Esophagus squamous epithelium (tissue), 5 donors: Measurements from ENCODE around the gene FAM89A. TPM values are rescaled to one million over a fixed set of nuclear protein-coding genes. Genes with fewer than 3 reads are reported as not detected.

Experiments used
- DNase-seq: peaks from one replicate; lab custom pipeline; 2025; lab: John Stamatoyannopoulos, UW
- H3K27ac ChIP-seq, 4 donors: fragments of 200-600 bp; sonication (generic); one replicate each; pipeline ENCODE4 v1.5.1; 2016 to 2019; ENCODE audit warnings: mild to moderate bottlenecking in 1 of 4
- H3K27me3 ChIP-seq, 4 donors: fragments of 200-600 bp; sonication (generic); 1 replicate in 3 of 4; 2 replicates in 1 of 4; pipeline versions ENCODE4 v1.5.1 to v1.6.0; 2017 to 2021; ENCODE audit warnings: antibody characterized with exemption in 1 of 4
- H3K36me3 ChIP-seq, 3 donors: fragments of 200-600 bp; sonication (generic); one replicate each; pipeline ENCODE4 v1.5.1; 2016 to 2019
- H3K4me1 ChIP-seq, 3 donors: fragments of 200-600 bp; sonication (generic); one replicate each; pipeline ENCODE4 v1.5.1; 2017 to 2019
- H3K4me3 ChIP-seq, 4 donors: fragments of 200-600 bp; sonication (generic); 1 replicate in 3 of 4; 2 replicates in 1 of 4; pipeline ENCODE4 v1.5.1; 2016 to 2019; ENCODE audit warnings: mild to moderate bottlenecking in 2 of 4, moderate library complexity in 1 of 4
- H3K9me3 ChIP-seq, 3 donors: fragments of 200-600 bp; sonication (generic); one replicate each; pipeline ENCODE4 v1.5.1; 2016 to 2019
- CTCF ChIP-seq, 6 experiments: fragments of 450-650 bp in 4 of 6; fragments of 200-600 bp in 2 of 6; sonication (generic) in 2 of 6; IDR thresholded peaks; one replicate each; pipeline ENCODE4 v1.5.1; 2016 to 2019; ENCODE audit warnings: antibody characterized with exemption in 6 of 6, mild to moderate bottlenecking in 4 of 6, moderate library complexity in 4 of 6
- POLR2A ChIP-seq, 4 donors: fragments of 450-650 bp; IDR thresholded peaks; one replicate each; pipeline ENCODE4 v1.6.1; 2017; ENCODE audit warnings: antibody characterized with exemption in 4 of 4, mild to moderate bottlenecking in 4 of 4, moderate library complexity in 3 of 4
- WGBS, 2 donors: methylation state at CpG; one replicate each; pipeline ENCODE4 v1.1.5; 2018; 5-methylcytosine and 5-hydroxymethylcytosine counted together
- intact Hi-C: fragments of 100-400 bp; cut with DNase I; formaldehyde crosslinking; loops from one replicate; pipeline ENCODE4 v1.15.0; 2022
- total RNA-seq, 4 donors: library from RNA; depleted of rRNA; stranded (reverse); fragments of >200 nt; gene quantifications; one replicate each; pipeline ENCODE4 v1.1.0, GENCODE V29; 2016
- donor health status: DM: yes; HTN: yes; CAD: no.

The FAM89A gene
- total RNA-seq, 4 donors from 2014 or later = 5.0 to 24.8 (median 17.1) TPM

DNA sequence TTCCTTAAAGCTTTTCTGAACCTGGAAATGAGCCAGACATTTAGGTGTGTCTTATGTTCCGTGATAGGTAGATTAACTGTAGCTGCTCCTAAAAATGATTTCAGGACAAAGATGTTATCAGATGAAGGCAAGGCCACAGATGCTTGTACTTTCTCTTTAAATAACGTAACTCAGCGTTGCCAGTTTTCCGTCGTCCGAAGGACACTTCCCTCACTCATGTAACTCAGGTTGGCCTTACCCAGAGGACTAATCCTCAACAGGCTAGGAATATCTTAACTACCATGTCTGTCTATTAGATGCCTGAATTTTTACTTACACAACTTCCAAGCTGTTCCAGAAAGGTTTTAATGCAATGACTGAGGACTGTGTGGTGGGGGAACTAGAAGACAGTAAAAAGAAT is 35.4 kb upstream of the FAM89A start:
- no peaks in the 10 kb centered on the region for H3K36me3 ChIP-seq
- no peak overlapping the region for H3K27ac ChIP-seq
- H3K4me3 ChIP-seq = no peak overlapping the region
- no peak for TF ChIP-seq CTCF (IDR thresholded peaks at IDR 0.05)
- TF ChIP-seq POLR2A (IDR thresholded peaks at IDR 0.05) = no peak
- DNase-seq = no peak
- no peaks in the 10 kb centered on the region for H3K9me3 ChIP-seq
- peaks cover 0 to 5% (median 0%) of the 10 kb centered on the region in 3 donors for H3K4me1 ChIP-seq
- intact Hi-C loops = no loop called here
- peaks cover 0 to 10% (median 0%) of the 10 kb centered on the region in 4 donors for H3K27me3 ChIP-seq
- 49 to 71% methylated on average over 6 of the region's 6 CpGs for WGBS, 2 donors

GRCh38 chr1:231075020-231075419 is 35.0 kb upstream of the FAM89A start:
- WGBS, 2 donors = 67 to 82% methylated on average over 5 to 6 of the region's 6 CpGs
- H3K36me3 ChIP-seq = no peaks in the 10 kb centered on the region
- DNase-seq = no peak
- no peak overlapping the region for H3K4me3 ChIP-seq
- intact Hi-C loops = no loop called here
- H3K9me3 ChIP-seq = no peaks in the 10 kb centered on the region
- H3K27ac ChIP-seq = no peak overlapping the region
- TF ChIP-seq CTCF (IDR thresholded peaks at IDR 0.05) (no peak), POLR2A (IDR thresholded peaks at IDR 0.05) (no peak)
- peaks cover 0 to 10% (median 0%) of the 10 kb centered on the region in 4 donors for H3K27me3 ChIP-seq
- peaks cover 0 to 5% (median 0%) of the 10 kb centered on the region in 3 donors for H3K4me1 ChIP-seq

- DNase-seq = no peak
- Histone ChIP-seq H3K9me3 (no peaks in the 10 kb centered on the region), H3K4me1 (peaks cover 0 to 5% (median 0%) of the 10 kb centered on the region in 3 donors), H3K4me3 (no peak overlapping the region), H3K27me3 (peaks cover 0 to 10% (median 0%) of the 10 kb centered on the region in 4 donors), H3K27ac (no peak overlapping the region), H3K36me3 (no peaks in the 10 kb centered on the region)
- TF ChIP-seq POLR2A (IDR thresholded peaks at IDR 0.05) (no peak), CTCF (IDR thresholded peaks at IDR 0.05) (no peak)
- intact Hi-C loops = no loop called here
- WGBS, 2 donors = 43 to 47% methylated on average over 2 of the region's 2 CpGs
Observed at GRCh38 chr1:231074046-231074445, 34.0 kb upstream of the FAM89A start.

DNA sequence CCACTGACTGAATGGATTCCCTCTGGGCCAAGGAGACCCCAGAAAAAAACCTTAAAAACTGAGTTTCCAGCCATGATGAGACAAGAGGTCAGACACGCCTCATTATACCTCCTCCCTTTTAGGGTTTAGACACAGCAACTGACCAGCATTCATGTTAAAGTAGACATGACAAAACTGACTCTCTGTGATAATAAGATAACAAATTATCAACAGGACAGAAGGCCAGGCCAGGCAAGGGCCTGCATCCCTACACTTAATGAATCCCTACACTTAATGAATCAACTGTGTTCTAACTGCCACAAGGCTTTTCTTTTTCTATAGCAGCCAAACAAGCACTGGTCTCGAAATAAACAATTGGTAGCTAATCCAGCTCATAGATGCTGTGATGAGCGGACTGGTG is 33.3 kb upstream of the FAM89A start:
- H3K27me3 ChIP-seq = peaks cover 0 to 10% (median 0%) of the 10 kb centered on the region in 4 donors
- no peak for TF ChIP-seq CTCF (IDR thresholded peaks at IDR 0.05)
- no peak for TF ChIP-seq POLR2A (IDR thresholded peaks at IDR 0.05)
- no peak overlapping the region for H3K27ac ChIP-seq
- H3K4me3 ChIP-seq = no peak overlapping the region
- intact Hi-C loops = no loop called here
- DNase-seq = no peak
- WGBS, 2 donors = 87 to 97% methylated on average over 3 of the region's 3 CpGs
- H3K36me3 ChIP-seq = no peaks in the 10 kb centered on the region
- no peaks in the 10 kb centered on the region for H3K9me3 ChIP-seq
- peaks cover 0 to 5% (median 0%) of the 10 kb centered on the region in 3 donors for H3K4me1 ChIP-seq

DNA sequence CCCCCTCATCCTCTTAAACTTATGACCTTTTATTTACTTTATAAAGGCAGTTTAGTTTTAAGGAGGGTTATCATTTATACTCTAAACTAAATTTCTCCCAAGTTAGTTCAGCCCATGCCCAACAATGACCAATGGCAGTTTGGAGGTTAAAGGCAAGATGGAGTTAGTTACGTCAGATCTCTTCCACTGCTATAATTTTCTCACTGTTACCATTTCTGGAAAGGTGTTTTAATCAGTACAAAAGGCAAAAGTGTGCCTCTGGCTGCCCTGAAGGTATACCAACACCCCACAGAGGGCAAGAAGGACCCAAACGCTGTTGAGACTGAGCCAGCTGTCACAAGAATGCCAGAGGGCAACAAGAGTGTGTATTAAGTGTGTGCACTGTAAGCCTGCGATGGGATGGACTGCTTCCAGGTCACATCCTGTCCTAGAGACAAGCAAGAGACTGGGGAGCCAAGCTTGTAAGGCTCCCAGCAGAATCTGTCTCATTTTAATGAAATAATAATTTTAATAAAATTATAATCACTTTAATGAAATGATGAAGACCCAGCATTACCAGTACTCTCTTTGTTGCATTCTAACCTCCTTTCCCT is 32.5 kb upstream of the FAM89A start:
- intact Hi-C loops = no loop called here
- WGBS, 2 donors = 39 to 59% methylated on average over 3 of the region's 3 CpGs
- no peak for TF ChIP-seq CTCF (IDR thresholded peaks at IDR 0.05)
- TF ChIP-seq POLR2A (IDR thresholded peaks at IDR 0.05) = no peak
- H3K9me3 ChIP-seq = no peaks in the 10 kb centered on the region
- H3K27ac ChIP-seq = no peak overlapping the region
- peaks cover 0 to 10% (median 0%) of the 10 kb centered on the region in 4 donors for H3K27me3 ChIP-seq
- DNase-seq = no peak
- H3K4me3 ChIP-seq = no peak overlapping the region
- peaks cover 0 to 5% (median 0%) of the 10 kb centered on the region in 3 donors for H3K4me1 ChIP-seq
- no peaks in the 10 kb centered on the region for H3K36me3 ChIP-seq
